ENCODE data around the gene UFM1.

GRCh38 chr13:38386421-38386820 is 36.8 kb downstream of the UFM1 start:
- no peak for TF ChIP-seq CTCF (conservative IDR thresholded peaks at IDR 0.05 in 1 of 2, IDR thresholded peaks at IDR 0.05 in 1 of 2; ENCODE audit: extremely low read depth in 1 of 2, insufficient read depth in 1 of 2, low read depth in 1 of 2, low read length in 2 of 2)
- TF ChIP-seq EZH2 (IDR thresholded peaks at IDR 0.05; ENCODE audit: borderline replicate concordance, low read length), result no peak
